Measurements from ENCODE around the gene TAF15. TPM values are rescaled to one million over a fixed set of nuclear protein-coding genes. Genes with fewer than 3 reads are reported as not detected.

The TAF15 gene
- total RNA-seq, 1 donor = 55.0 TPM

DNA sequence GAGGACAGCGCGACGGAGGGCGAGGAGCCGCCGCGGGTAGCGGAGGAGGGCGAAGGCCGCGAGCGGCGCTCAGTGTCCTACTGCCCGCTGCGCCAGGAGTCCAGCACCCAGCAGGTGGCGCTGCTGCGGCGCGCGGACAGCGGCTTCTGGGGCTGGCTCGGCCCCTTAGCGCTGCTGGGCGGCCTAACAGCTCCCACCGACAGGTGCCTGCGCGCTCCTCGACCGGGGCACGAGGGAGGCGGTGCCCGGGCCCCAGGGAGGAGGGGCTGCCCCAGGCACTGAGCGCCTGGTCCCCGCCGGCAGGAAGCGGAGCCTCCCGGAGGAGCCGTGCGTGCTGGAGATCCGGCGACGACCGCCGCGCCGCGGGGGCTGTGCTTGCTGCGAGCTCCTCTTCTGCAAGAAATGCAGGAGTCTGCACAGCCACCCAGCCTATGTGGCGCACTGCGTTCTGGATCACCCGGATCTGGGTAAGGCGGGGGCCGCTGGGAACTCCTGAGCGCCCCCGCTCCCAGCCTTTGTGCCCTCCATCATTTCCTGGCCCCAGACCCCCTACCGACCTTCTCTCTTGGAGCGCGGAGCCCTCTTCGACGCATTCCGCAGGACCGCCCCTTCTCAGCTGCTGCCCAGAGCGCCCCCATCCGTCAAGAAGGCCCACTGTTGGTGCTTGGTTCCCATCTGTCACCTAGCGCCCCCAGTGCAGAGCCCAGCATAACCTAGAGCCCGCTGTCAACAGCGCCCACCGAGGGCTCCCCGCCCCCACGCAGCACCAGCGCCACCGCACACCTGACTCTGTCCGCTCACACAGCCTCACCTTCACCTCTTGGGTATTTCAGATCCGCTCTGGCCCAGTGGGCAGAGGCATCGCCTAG, 44.9 kb upstream of the TAF15 start:
- H3K27me3 ChIP-seq (ENCODE audit: insufficient read depth, low read length) = peaks cover 25% of the 10 kb centered on the region
- no peaks in the 10 kb centered on the region for H4K20me1 ChIP-seq (ENCODE audit: insufficient read depth, low read length)
- H3K4me1 ChIP-seq (ENCODE audit: insufficient read depth, low read length) = peaks cover 5% of the 10 kb centered on the region
- H2AFZ ChIP-seq (ENCODE audit: low read length) = peak overlapping the region; percentile 85
- peak; percentile 100 for DNase-seq (ENCODE audit: insufficient read length, low spot score, missing footprints)
- H3K4me3 ChIP-seq (ENCODE audit: insufficient read depth, low read length) = peak overlapping the region; percentile 62
- TF ChIP-seq, protein P1, sequence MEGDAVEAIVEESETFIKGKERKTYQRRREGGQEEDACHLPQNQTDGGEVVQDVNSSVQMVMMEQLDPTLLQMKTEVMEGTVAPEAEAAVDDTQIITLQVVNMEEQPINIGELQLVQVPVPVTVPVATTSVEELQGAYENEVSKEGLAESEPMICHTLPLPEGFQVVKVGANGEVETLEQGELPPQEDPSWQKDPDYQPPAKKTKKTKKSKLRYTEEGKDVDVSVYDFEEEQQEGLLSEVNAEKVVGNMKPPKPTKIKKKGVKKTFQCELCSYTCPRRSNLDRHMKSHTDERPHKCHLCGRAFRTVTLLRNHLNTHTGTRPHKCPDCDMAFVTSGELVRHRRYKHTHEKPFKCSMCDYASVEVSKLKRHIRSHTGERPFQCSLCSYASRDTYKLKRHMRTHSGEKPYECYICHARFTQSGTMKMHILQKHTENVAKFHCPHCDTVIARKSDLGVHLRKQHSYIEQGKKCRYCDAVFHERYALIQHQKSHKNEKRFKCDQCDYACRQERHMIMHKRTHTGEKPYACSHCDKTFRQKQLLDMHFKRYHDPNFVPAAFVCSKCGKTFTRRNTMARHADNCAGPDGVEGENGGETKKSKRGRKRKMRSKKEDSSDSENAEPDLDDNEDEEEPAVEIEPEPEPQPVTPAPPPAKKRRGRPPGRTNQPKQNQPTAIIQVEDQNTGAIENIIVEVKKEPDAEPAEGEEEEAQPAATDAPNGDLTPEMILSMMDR (IDR thresholded peaks at IDR 0.05; ENCODE audit: extremely low read depth, low read depth, low read length) = peak; percentile 75
- no peaks in the 10 kb centered on the region for H3K9me3 ChIP-seq (ENCODE audit: low read depth, low read length)
- no peak overlapping the region for H3K27ac ChIP-seq (ENCODE audit: low read depth, low read length)
- peak overlapping the region; percentile 79 for H3K4me2 ChIP-seq (ENCODE audit: insufficient read depth, low read length)
- H3K79me2 ChIP-seq (ENCODE audit: insufficient read depth, low read length) = no peaks in the 10 kb centered on the region
- H3K36me3 ChIP-seq (ENCODE audit: insufficient read depth, low read length) = no peaks in the 10 kb centered on the region

DNA sequence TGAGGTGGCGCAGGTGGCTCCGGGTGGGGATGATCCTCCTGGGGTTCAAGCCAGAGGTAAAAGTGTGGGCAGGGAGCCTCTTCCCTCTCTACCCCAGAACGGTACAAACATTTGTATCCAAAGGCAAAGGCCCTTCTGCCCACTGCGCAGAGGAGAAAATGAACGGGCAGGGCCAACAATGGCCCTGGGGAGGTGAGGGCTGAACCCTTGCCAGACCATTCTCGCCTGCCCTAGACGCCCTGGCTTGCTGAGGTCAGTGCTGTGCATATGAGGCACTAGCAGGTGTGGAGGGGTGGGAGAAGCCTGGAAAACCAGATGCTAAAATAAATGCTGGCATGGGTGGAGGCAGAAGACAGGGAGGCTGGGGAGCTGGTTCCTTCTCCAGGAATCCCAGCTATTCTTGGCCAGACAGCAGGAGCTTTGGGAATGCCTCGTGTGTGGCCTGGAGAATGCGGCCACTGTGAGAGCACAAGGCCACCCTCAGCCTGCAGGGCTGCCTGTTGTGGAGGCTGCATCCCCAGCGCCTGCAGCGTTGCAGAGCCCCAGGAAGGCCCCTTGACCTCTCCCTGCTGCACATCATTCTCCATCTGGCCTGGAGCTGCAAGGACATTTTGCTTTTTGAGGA, 44.1 kb upstream of the TAF15 start:
- Histone ChIP-seq H3K36me3 (ENCODE audit: insufficient read depth, low read length) (no peaks in the 10 kb centered on the region), H3K4me2 (ENCODE audit: insufficient read depth, low read length) (no peak overlapping the region), H3K4me1 (ENCODE audit: insufficient read depth, low read length) (peaks cover 5% of the 10 kb centered on the region), H3K4me3 (ENCODE audit: insufficient read depth, low read length) (no peak overlapping the region), H3K27ac (ENCODE audit: low read depth, low read length) (no peak overlapping the region), H3K79me2 (ENCODE audit: insufficient read depth, low read length) (no peaks in the 10 kb centered on the region), H4K20me1 (ENCODE audit: insufficient read depth, low read length) (no peaks in the 10 kb centered on the region), H3K27me3 (ENCODE audit: insufficient read depth, low read length) (peaks cover 25% of the 10 kb centered on the region), H2AFZ (ENCODE audit: low read length) (no peak overlapping the region), H3K9me3 (ENCODE audit: low read depth, low read length) (no peaks in the 10 kb centered on the region)
- peak; percentile 92 for DNase-seq (ENCODE audit: insufficient read length, low spot score, missing footprints)
- TF ChIP-seq, protein P1 (IDR thresholded peaks at IDR 0.05; ENCODE audit: extremely low read depth, low read depth, low read length) = no peak

DNA sequence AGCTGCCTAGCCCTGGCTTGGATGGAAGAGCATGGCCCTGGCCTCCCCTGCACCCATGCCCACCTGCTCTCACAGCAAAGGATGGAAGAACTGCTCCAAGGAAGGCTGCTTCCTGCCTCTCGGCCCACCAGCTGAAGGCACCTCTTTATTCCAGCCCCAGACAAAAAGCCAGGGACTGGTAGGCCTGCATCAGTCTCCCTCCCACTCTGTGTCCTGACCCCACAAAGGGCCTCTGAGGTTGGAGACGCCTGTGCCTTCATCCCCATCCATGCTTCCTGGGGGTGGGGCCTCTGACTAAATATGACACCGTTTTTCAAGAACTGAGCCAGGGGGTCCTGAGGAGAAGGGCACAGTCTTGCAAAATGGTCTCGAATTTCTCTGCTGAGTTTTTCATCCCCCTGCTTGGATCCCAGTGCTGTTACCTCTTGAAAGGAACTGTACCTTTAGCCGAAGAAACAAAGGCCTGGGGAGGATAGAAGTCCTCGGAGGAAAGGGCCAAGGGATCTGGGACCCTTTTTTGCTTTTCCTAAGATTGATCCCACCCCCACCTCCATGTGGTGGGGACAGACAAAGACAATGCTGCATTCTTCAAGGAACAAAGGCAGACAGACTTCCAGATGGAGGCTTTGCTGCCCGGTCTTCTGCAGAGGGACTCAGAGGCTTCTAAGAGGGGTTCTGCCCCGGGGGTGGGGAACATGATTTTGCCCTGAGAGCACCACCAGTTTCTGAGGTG, 43.4 kb upstream of the TAF15 start:
- Histone ChIP-seq H3K36me3 (ENCODE audit: insufficient read depth, low read length) (no peaks in the 10 kb centered on the region), H3K4me2 (ENCODE audit: insufficient read depth, low read length) (no peak overlapping the region), H4K20me1 (ENCODE audit: insufficient read depth, low read length) (no peaks in the 10 kb centered on the region), H3K9me3 (ENCODE audit: low read depth, low read length) (no peaks in the 10 kb centered on the region), H3K4me3 (ENCODE audit: insufficient read depth, low read length) (no peak overlapping the region), H2AFZ (ENCODE audit: low read length) (no peak overlapping the region), H3K27me3 (ENCODE audit: insufficient read depth, low read length) (peaks cover 25% of the 10 kb centered on the region), H3K27ac (ENCODE audit: low read depth, low read length) (no peak overlapping the region), H3K79me2 (ENCODE audit: insufficient read depth, low read length) (no peaks in the 10 kb centered on the region), H3K4me1 (ENCODE audit: insufficient read depth, low read length) (peaks cover 5% of the 10 kb centered on the region)
- TF ChIP-seq, protein P1 (IDR thresholded peaks at IDR 0.05; ENCODE audit: extremely low read depth, low read depth, low read length) = no peak
- DNase-seq (ENCODE audit: insufficient read length, low spot score, missing footprints) = peak; percentile 62

Data from osteoblast (primary cell).